CD4-positive, alpha-beta T cell treated with Interferon gamma for 1 hour (primary cell): ENCODE measurements around the gene MCM5.

Experiments
- DNase-seq: peaks from one replicate; pipeline ENCODE4 v3.0.0-alpha.2; 2020

Gene MCM5

DNA sequence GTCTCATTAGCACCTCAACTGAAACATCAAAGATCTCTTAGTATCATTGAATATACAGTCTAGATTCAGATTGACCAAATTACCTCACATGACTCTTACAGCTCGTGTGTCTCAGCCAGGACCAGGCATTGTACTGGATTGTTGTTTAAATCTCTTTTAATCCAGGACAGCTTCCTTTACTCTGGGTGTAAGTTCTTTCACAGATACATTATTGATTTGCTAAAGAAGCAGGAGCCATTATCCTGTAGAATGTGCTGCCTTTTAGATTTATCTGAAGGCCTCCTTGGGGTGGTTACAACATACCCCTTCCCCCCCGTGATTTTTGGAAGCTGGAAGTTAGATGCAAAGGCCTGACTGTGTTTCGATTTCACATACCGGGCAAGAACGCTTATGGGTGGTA is 4.2 kb downstream of the MCM5 start:
- no peak for DNase-seq

DNA sequence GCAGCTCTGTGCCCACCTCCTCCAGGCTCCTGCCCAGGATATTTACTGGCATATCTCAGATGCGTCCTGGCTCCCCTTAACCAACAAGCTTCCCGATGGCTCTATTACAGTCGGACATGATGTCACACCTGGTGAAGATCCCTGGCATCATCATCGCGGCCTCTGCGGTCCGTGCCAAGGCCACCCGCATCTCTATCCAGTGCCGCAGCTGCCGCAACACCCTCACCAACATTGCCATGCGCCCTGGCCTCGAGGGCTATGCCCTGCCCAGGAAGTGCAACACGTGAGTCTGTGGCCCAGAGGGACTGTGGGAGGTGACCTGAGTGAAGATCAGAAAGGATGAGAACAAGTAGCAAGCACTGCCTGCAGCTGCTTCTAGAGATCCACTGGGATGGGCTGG is 6.5 kb downstream of the MCM5 start:
- DNase-seq: no peak

DNA sequence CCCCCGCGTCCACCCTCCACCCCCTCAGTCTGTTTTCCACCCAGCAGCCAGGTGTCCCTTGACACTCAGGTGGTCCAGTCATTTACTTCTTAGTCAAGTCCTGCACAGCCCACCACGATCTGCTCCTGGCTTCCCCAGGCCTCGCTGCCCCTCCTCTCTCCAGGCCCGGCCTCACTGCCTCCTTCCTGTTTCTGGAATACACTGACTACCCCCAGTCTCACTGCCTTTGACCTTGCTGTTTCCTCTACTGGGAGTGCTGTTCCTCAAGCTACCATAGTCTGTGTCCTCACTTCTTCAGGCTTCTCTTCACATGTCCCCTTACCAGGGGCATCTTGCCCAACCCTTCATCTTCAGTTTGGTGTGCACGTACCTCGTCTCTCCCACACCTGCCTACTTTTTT is 7.4 kb downstream of the MCM5 start:
- no peak for DNase-seq

DNA sequence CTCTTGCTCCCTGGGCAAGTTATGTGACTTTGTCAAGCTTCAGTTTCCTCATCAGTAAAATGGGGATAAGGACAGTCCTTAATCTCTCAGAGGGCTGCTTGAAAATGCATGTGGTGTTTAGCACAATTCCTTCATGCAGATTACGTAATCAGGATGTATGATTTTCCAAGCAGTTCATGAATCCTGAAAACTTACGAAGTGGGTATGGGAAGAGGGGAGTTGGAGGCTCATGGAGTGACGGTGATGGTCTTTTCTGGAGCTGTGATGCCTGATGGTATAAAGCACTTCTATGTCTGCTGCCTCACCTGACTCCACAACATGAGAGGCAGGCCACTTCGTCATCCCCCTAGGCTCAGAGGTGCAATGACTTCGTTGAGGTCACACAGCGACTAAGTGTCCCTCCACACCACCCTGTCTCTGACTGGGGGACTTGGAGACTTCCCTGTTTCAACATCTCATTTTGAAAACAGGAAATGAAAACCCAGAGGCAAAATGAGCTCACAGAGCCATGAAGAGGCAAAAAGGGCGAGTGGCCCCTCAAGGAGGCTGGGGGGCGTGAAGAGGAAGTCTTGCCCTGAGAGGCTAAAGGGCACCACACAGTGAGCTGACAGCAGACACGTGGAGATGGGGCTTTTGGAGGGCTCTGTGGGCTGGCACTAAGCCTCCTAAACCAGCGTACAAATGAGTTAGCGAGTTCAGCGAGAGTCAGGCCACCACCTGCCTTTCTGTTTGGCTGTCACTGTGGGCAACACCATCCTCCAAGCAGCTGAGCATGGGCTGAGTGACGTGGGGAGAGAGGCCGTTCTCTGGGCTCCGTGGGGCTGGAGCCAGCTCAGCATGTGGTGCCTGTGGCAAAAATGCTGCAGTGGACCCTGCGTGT is 10.1 kb downstream of the MCM5 start:
- DNase-seq: peak; percentile 84

GRCh38 chr22:35410663-35411034 is 10.7 kb downstream of the MCM5 start:
- DNase-seq: no peak

DNA sequence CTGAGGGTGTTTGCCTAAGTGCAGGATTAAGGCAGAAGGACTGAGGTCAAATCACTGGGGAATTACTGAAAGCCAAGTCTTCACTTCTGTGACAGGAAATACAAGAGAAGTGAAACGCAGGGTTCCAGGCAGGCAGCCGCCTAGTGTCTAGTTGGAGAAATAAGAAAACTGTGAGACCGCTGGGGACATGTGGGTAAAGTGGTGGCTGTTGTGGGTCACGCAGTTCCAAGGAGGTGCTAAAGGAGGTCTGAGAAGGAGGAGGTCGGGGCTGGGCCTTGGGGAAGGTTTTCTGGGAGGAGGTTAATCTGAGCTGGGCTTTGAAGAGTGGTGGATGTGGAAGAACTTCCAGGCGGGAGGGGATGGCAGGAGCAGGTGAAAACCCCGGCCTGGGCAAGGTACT is 11.2 kb downstream of the MCM5 start:
- DNase-seq: peak; percentile 50

- DNase-seq: no peak
These were observed 13.7 kb downstream of the MCM5 start for GRCh38 chr22:35413624-35414023.

DNA sequence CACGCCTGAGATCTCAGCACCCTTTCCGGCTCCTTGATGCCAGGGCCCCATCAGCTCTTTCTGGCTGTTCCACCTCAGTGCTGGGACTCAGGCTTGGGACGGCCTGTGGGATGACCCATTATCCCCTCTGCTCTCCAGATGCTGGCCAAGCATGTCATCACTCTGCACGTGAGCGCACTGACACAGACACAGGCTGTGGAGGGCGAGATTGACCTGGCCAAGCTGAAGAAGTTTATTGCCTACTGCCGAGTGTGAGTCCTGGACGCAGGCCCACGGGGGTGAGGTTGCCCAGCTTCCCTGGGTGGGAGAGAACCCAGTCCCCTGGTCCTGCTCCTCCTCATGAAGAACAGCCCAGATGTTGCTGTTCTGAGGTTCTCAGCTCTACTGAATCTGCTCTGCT is 17.7 kb downstream of the MCM5 start:
- no peak for DNase-seq

GRCh38 chr22:35418088-35418487 is 18.1 kb downstream of the MCM5 start:
- no peak for DNase-seq

DNA sequence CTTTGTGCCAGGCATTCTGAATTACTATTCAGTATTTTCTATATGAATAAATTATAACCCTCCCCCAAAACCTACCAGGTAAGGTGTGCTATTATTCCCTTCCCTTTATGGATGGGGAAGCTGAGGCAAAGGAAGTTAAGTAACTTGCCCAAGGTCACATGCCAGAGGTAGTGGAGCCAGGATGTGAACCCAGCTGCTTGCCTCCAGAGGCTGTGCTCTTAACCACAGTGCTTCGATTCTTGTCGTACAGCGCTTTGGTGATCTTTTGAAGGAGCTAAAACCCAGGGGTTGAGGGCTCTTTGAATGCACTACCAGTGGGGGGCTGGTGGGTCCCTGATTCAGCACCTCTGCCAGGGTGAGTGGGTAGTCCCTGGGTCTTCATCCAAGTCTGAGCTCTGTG is 18.8 kb downstream of the MCM5 start:
- no peak for DNase-seq

GRCh38 chr22:35419756-35420155 is 19.8 kb downstream of the MCM5 start:
- DNase-seq: no peak

- no peak for DNase-seq
These were observed 21.2 kb downstream of the MCM5 start for GRCh38 chr22:35421121-35421520.

- no peak for DNase-seq
These were observed 22.2 kb downstream of the MCM5 start for GRCh38 chr22:35422145-35422544.

DNA sequence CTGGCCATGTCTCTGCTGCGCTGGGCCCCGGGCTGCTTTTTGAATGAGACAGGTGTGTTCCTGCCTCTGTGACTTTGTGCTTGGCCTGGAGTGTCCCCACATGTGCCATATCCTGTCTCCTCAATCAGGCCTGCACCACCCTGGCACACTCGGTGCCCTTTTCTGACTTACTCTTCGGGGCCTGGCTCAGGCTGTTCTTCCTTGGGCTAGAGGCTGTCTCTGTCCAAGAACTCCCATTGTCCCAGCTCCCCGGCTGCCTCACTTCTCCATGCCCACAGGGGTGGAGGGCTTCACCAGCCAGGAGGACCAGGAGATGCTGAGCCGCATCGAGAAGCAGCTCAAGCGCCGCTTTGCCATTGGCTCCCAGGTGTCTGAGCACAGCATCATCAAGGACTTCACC is 23.0 kb downstream of the MCM5 start:
- no peak for DNase-seq

DNA sequence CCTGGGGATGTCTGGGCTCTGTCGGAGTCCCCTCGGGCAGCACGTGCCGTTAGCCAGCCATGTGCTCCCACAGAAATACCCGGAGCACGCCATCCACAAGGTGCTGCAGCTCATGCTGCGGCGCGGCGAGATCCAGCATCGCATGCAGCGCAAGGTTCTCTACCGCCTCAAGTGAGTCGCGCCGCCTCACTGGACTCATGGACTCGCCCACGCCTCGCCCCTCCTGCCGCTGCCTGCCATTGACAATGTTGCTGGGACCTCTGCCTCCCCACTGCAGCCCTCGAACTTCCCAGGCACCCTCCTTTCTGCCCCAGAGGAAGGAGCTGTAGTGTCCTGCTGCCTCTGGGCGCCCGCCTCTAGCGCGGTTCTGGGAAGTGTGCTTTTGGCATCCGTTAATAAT is 24.1 kb downstream of the MCM5 start:
- DNase-seq: no peak

GRCh38 chr22:35424761-35425160 is 24.8 kb downstream of the MCM5 start:
- DNase-seq: no peak

DNA sequence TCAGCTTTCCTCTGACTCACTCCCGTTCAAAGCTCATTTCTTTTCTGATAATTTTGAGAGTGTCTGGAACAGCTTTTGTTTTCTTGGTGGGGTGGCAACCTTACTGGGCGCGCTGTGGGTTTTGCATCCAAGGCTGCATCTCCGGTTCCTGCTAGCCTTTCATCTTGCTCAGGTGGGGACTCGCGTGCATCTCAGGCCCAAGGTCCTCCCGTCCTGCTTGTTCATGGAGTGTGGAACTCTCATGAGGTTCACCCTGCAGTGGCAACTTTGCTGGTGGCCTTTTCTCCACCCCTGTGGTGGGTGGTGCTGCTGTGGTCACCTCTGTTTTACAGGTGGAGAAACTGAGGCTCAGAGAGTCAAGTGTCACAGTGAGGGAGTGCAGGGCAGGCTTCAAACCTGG is 25.6 kb downstream of the MCM5 start:
- no peak for DNase-seq

- DNase-seq: no peak
These were observed 26.2 kb downstream of the MCM5 start for GRCh38 chr22:35425971-35426800.

DNA sequence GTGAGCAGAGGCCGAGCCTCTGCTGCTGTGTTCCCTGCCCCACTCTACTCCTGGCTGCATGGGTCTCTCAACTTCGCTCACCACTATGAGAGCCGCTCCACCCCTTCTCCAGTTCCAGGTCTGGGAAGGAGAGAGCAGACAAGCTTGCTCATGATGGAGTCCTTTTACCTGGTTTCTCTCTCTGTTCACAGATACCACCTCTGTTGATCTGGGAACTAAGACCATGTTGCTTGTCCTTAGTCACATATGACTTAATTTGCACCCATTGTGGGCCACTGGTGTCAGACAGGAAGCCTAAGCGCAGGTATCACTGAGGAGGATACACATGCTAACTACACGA is 26.8 kb downstream of the MCM5 start:
- no peak for DNase-seq

DNA sequence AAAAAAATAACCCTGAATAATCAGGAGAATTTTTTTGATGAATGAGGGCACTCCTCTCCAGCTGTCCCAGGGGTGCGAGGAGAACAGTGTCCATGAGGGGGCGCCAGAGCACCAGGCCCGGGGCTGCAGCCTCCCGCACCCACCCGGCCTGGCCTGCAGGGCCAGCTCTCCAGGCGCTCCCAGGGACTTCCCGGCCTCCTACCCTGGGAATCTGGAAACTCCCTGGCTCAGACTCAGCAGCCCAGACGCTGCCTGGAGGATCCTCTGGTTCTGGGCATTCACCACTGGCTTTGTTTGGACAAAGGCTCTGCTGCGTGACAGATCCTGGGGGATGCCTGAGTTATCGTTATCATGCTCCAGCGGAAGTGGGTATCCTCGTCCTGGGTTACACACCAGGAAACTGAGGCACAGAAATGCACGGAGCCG is 31.0 kb downstream of the MCM5 start:
- DNase-seq: peak; percentile 46

- no peak for DNase-seq
These were observed 31.7 kb downstream of the MCM5 start for GRCh38 chr22:35431483-35432227.

DNA sequence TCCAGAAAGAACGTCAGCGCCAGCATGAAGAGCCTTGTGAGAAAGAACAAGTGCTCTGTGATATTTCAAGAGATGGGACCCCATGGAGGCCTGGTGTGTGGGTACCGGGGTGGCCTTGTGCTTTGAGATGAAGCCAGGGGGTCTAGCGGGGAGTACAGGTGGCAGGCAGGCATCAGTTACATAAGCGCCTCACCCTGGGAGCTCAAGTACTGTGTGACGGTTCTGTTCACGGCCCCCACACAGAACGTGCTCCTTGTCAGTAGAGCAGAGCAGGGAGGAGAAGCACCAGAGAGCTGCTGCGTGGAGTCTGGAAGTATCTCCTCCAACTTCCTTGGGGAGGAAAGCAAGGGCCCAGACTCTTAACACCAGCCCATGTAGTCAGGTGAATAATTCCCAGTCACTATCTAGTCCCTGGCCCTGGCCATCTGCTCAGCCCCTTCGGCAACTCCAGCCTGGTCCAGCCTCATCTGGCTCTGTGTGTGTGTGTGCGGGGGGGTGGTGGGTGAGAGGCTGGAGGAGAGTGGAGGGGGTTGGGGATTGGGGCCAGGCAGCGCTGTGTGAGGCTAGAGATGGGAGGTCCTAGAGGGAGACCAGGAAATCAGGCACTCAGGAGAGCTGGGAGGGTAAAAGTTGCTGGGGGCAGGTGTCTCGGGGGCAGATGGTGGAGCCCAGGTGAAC is 32.4 kb downstream of the MCM5 start:
- DNase-seq: no peak
